HepG2 (cell line): Measurements from ENCODE around the gene USP2. TPM values are rescaled to one million over a fixed set of nuclear protein-coding genes. Genes with fewer than 3 reads are reported as not detected.
A peak's percentile ranks its signal among the peaks of the same experiment; 100 is the strongest.

Experiments
- BCLAF1 ChIP-seq: fragments of 450-650 bp; IDR thresholded peaks from 2 replicates; pipeline ENCODE4 v1.6.1; 2017; ENCODE audit warnings: mild to moderate bottlenecking
- ETV5 ChIP-seq: IDR thresholded peaks from 2 replicates; pipeline ENCODE4 v1.6.1; 2018; ENCODE audit warnings: missing biosample characterization, missing genetic modification reagents, inconsistent platforms, borderline replicate concordance
- HNRNPL ChIP-seq: fragments of 200-400 bp; formaldehyde crosslinking; IDR thresholded peaks from 2 replicates; pipeline ENCODE4 v1.6.1; 2017; ENCODE audit warnings: mild to moderate bottlenecking, low read depth, low read length
- LBX2 ChIP-seq: sonication (generic); formaldehyde crosslinking; IDR thresholded peaks from 2 replicates; pipeline ENCODE4 v1.5.0; 2020; ENCODE audit warnings: missing genetic modification reagents, mild to moderate bottlenecking, borderline replicate concordance
- MYC ChIP-seq: sonication (generic); formaldehyde crosslinking; IDR thresholded peaks from 2 replicates; pipeline ENCODE4 v1.9.0; 2021; ENCODE audit warnings: missing genetic modification reagents, borderline replicate concordance
- NR2F6 ChIP-seq, 2 experiments: IDR thresholded peaks; 2 replicates each; pipeline ENCODE4 v1.6.1; 2016; ENCODE audit warnings: antibody characterized with exemption in 1 of 2, mild to moderate bottlenecking in 1 of 2
- RBM39 ChIP-seq: fragments of 200-400 bp; formaldehyde crosslinking; IDR thresholded peaks from one replicate; pipeline ENCODE4 v1.6.1; 2018; ENCODE audit warnings: antibody characterized with exemption, mild to moderate bottlenecking, low read depth, low read length; ENCODE audit not compliant: poor library complexity, severe bottlenecking
- SIX1 ChIP-seq: sonication (generic); formaldehyde crosslinking; IDR thresholded peaks from 2 replicates; pipeline ENCODE4 v1.4.0; 2020; ENCODE audit warnings: missing genetic modification reagents, borderline replicate concordance
- SSRP1 ChIP-seq: IDR thresholded peaks from 2 replicates; pipeline ENCODE4 v1.6.1; 2016; ENCODE audit warnings: control low read depth
- TEF ChIP-seq: sonication (generic); formaldehyde crosslinking; IDR thresholded peaks from 2 replicates; pipeline ENCODE4 v1.5.0; 2020; ENCODE audit warnings: missing genetic modification reagents
- USF2 ChIP-seq, 2 experiments: sonication (generic) in 1 of 2; formaldehyde crosslinking in 1 of 2; IDR thresholded peaks; 2 replicates each; pipeline versions ENCODE4 v1.5.1 to v1.6.1; 2011 to 2020; ENCODE audit warnings: borderline replicate concordance in 1 of 2, low read depth in 1 of 2, low read length in 1 of 2, mild to moderate bottlenecking in 1 of 2, missing genetic modification reagents in 1 of 2, moderate library complexity in 1 of 2
- ZBTB7B ChIP-seq: sonication (generic); formaldehyde crosslinking; IDR thresholded peaks from 2 replicates; pipeline ENCODE4 v1.4.0; 2020; ENCODE audit warnings: missing genetic modification reagents
- ZNF232 ChIP-seq: sonication (generic); formaldehyde crosslinking; IDR thresholded peaks from 2 replicates; pipeline ENCODE4 v1.4.0; 2020; ENCODE audit warnings: missing genetic modification reagents, borderline replicate concordance
- ZNF274 ChIP-seq: sonication (generic); formaldehyde crosslinking; IDR thresholded peaks from 2 replicates; pipeline ENCODE4 v1.5.1; 2020; ENCODE audit warnings: mild to moderate bottlenecking, missing genetic modification reagents
- ZNF414 ChIP-seq: sonication (generic); formaldehyde crosslinking; IDR thresholded peaks from 2 replicates; pipeline ENCODE4 v1.5.0; 2020; ENCODE audit warnings: missing genetic modification reagents
- ZNF513 ChIP-seq: sonication (generic); formaldehyde crosslinking; conservative IDR thresholded peaks from 2 replicates; pipeline ENCODE4 v1.5.0; 2020; ENCODE audit warnings: missing genetic modification reagents
- ZNF557 ChIP-seq: sonication (generic); formaldehyde crosslinking; IDR thresholded peaks from 2 replicates; pipeline ENCODE4 v1.4.0; 2020; ENCODE audit warnings: missing genetic modification reagents
- ZNF563 ChIP-seq: sonication (generic); formaldehyde crosslinking; IDR thresholded peaks from 2 replicates; pipeline ENCODE4 v1.8.0; 2022; ENCODE audit warnings: mild to moderate bottlenecking, moderate library complexity, missing genetic modification reagents
- ZNF614 ChIP-seq: IDR thresholded peaks from 2 replicates; pipeline ENCODE4 v1.6.1; 2018; ENCODE audit warnings: missing biosample characterization, missing genetic modification reagents, inconsistent platforms, borderline replicate concordance
- ZNF713 ChIP-seq: sonication (generic); formaldehyde crosslinking; IDR thresholded peaks from 2 replicates; pipeline ENCODE4 v1.4.0; 2020; ENCODE audit warnings: mild to moderate bottlenecking, missing genetic modification reagents
- polyA plus RNA-seq, 8 experiments: library from polyadenylated mRNA; depleted of rRNA in 3 of 8; stranded (reverse) in 7 of 8; unstranded in 1 of 8; fragments of >200 nt; fragmentation: Illumina TruSeq in 4 of 8; extraction: Trizol in 4 of 8; gene quantifications; 2 replicates each; pipeline versions ENCODE4 v1.2.1 to v1.2.3, GENCODE V29; 2011 to 2016; ENCODE audit warnings: low read depth in 4 of 8, missing spikeins in 1 of 8, mixed read lengths in 1 of 8; ENCODE audit not compliant: insufficient read depth in 1 of 8
- total RNA-seq, 5 experiments: library from RNA; depleted of rRNA; stranded (reverse); fragments of >200 nt; fragmentation: Illumina TruSeq; extraction: Trizol; gene quantifications; 2 replicates each; pipeline ENCODE4 v1.2.3, GENCODE V29; 2016; ENCODE audit warnings: low read depth in 1 of 5

The USP2 gene
- total and polyA plus RNA-seq, 2 of the 13 experiments (the other 11 are each of a cell fraction or from before 2014, with no cell fraction given): 2.5 to 6.0 TPM

GRCh38 chr11:119334174-119334930 lies 47.1 kb downstream of the USP2 start, which contains the start of gene RNF26 (continued):
- TF ChIP-seq SIX1: no peak
- no peak for TF ChIP-seq LBX2
- TF ChIP-seq ZNF713: no peak
- TF ChIP-seq ZNF414 (CRISPR knock-in tag): no peak
- TF ChIP-seq MYC: peak; percentile 66; the same call in 1 of the 2 replicates
- 0 out of 2 replicates have a peak, but pooled peaks have one; percentile 62 for TF ChIP-seq HNRNPL
- TF ChIP-seq USF2 (IDR thresholded peaks at IDR 0.05; ENCODE audit: low read depth, low read length): no peak
- TF ChIP-seq USF2 (CRISPR knock-in tag; IDR thresholded peaks at IDR 0.05; ENCODE audit: borderline replicate concordance): no peak
- peak; percentile 45; the same call in 1 of the 2 replicates for TF ChIP-seq ZNF614 (CRISPR knock-in tag)
- no peak for TF ChIP-seq BCLAF1
- no peak for TF ChIP-seq ZNF563
- TF ChIP-seq ETV5: no peak
- TF ChIP-seq SSRP1 (CRISPR knock-in tag): no peak
- no peak for TF ChIP-seq ZBTB7B
- no peak for TF ChIP-seq ZNF513 (CRISPR knock-in tag)
- no peak for TF ChIP-seq ZNF232 (CRISPR knock-in tag)
- no peak for TF ChIP-seq TEF (CRISPR knock-in tag)
- peak; percentile 65 for TF ChIP-seq NR2F6 (IDR thresholded peaks at IDR 0.05)
- no peak for TF ChIP-seq NR2F6 (CRISPR knock-in tag; IDR thresholded peaks at IDR 0.05)
- no peak for TF ChIP-seq ZNF557 (CRISPR knock-in tag)
- no peak for TF ChIP-seq ZNF274 (CRISPR knock-in tag)
- TF ChIP-seq RBM39: peak; percentile 41
